Breast epithelium (tissue), 4 donors: ENCODE results near the gene CDC34. TPM values are rescaled to one million over a fixed set of nuclear protein-coding genes. Genes with fewer than 3 reads are reported as not detected.

Experiments
- DNase-seq, 2 donors: peaks; one replicate each; pipeline ENCODE4 v3.0.0-alpha.2; 2019; ENCODE audit warnings: low spot score in 2 of 2
- H3K27ac ChIP-seq, 2 donors: fragments of 200-600 bp; sonication (generic) in 1 of 2; one replicate each; pipeline ENCODE4 v1.5.1; 2016 to 2019; ENCODE audit warnings: mild to moderate bottlenecking in 1 of 2
- H3K27me3 ChIP-seq, 2 donors: fragments of 200-600 bp; sonication (generic) in 1 of 2; one replicate each; pipeline versions ENCODE4 v1.5.1 to v1.6.0; 2017 to 2019; ENCODE audit warnings: control low read depth in 1 of 2, mild to moderate bottlenecking in 1 of 2
- H3K36me3 ChIP-seq: fragments of 200-600 bp; one replicate; pipeline ENCODE4 v1.5.1; 2019
- H3K4me1 ChIP-seq, 2 donors: fragments of 200-600 bp; sonication (generic); one replicate each; pipeline ENCODE4 v1.5.1; 2016 to 2019; ENCODE audit warnings: control low read depth in 1 of 2
- H3K4me3 ChIP-seq, 3 donors: fragments of 200-600 bp; sonication (generic); 1 replicate in 2 of 3; 2 replicates in 1 of 3; pipeline ENCODE4 v1.5.1; 2016 to 2019; ENCODE audit warnings: mild to moderate bottlenecking in 3 of 3, moderate library complexity in 2 of 3
- H3K9me3 ChIP-seq, 2 donors: fragments of 200-600 bp; sonication (generic) in 1 of 2; one replicate each; pipeline ENCODE4 v1.5.1; 2016 to 2019; ENCODE audit warnings: control low read depth in 1 of 2
- POLR2A ChIP-seq: fragments of 450-650 bp; IDR thresholded peaks from one replicate; pipeline ENCODE4 v1.6.1; 2016; ENCODE audit warnings: antibody characterized with exemption, mild to moderate bottlenecking, moderate library complexity
- POLR2AphosphoS5 ChIP-seq, 3 donors: sonication (generic); formaldehyde crosslinking; IDR thresholded peaks; one replicate each; pipeline ENCODE4 v1.6.1; 2017; ENCODE audit warnings: antibody characterized with exemption in 3 of 3
- intact Hi-C: fragments of 100-400 bp; cut with DNase I; formaldehyde crosslinking; loops from one replicate; pipeline ENCODE4 v1.15.1; 2023; ENCODE audit warnings: low total_unique reads
- total RNA-seq, 3 donors: library from RNA; depleted of rRNA; stranded (reverse); fragments of >200 nt; gene quantifications; one replicate each; pipeline ENCODE4 v1.1.0, GENCODE V29; 2016
- TF ChIP-seq, protein P1 (sequence below), 3 donors: fragments of 450-650 bp; IDR thresholded peaks; one replicate each; pipeline ENCODE4 v1.5.1; 2016 to 2017; ENCODE audit warnings: antibody characterized with exemption in 3 of 3, mild to moderate bottlenecking in 3 of 3, moderate library complexity in 3 of 3

Gene CDC34
- total RNA-seq, 3 donors from 2014 or later: 44.6 to 69.5 (median 49.3) TPM

DNA sequence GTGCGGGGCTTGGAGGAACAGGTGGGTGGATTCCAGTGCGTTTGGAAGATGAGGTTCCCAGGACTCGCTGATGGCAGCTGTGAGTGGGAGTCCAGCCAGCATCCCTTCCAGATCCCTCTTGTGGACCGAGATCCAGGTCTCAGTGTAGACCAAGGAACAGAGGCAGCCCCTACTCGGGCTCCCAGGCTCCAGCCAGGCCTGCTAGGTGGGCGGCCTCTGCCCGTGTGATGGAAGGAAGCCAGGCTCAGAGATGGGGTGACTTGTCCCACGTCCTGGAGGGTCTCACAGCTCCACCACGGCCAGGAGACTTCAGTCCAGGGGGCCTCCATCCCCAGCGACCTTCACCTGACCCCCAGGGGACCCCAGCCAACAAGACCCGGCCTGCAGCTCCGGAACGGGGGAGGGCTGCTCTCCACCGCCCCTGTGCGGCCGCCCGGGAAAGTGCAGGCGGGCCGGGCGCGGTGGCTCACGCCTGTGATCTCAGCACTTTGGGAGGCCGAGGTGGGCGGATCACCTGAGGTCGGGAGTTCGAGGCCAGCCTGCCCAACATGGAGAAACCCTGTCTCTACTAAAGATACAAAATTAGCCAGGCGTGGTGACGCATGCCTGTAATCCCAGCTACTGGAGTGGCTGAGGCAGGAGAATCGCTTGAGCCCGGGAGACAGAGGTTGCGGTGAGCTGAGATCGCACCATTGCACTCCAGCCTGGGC lies 36.0 kb upstream of the CDC34 start:
- H3K4me1 ChIP-seq: peaks cover 0 to 3% of the 10 kb centered on the region in 2 donors
- no peaks in the 10 kb centered on the region for H3K9me3 ChIP-seq
- DNase-seq: no peak
- TF ChIP-seq, protein P1, sequence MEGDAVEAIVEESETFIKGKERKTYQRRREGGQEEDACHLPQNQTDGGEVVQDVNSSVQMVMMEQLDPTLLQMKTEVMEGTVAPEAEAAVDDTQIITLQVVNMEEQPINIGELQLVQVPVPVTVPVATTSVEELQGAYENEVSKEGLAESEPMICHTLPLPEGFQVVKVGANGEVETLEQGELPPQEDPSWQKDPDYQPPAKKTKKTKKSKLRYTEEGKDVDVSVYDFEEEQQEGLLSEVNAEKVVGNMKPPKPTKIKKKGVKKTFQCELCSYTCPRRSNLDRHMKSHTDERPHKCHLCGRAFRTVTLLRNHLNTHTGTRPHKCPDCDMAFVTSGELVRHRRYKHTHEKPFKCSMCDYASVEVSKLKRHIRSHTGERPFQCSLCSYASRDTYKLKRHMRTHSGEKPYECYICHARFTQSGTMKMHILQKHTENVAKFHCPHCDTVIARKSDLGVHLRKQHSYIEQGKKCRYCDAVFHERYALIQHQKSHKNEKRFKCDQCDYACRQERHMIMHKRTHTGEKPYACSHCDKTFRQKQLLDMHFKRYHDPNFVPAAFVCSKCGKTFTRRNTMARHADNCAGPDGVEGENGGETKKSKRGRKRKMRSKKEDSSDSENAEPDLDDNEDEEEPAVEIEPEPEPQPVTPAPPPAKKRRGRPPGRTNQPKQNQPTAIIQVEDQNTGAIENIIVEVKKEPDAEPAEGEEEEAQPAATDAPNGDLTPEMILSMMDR (IDR thresholded peaks at IDR 0.05): peak in 2 of 3 donors; percentile 50 to 53
- TF ChIP-seq POLR2AphosphoS5 (IDR thresholded peaks at IDR 0.05) (no peak), POLR2A (no peak)
- H3K27me3 ChIP-seq: peaks cover 12 to 35% of the 10 kb centered on the region in 2 donors
- no peaks in the 10 kb centered on the region for H3K36me3 ChIP-seq
- H3K4me3 ChIP-seq: no peak overlapping the region
- H3K27ac ChIP-seq: no peak overlapping the region
- intact Hi-C loops: no loop called here

DNA sequence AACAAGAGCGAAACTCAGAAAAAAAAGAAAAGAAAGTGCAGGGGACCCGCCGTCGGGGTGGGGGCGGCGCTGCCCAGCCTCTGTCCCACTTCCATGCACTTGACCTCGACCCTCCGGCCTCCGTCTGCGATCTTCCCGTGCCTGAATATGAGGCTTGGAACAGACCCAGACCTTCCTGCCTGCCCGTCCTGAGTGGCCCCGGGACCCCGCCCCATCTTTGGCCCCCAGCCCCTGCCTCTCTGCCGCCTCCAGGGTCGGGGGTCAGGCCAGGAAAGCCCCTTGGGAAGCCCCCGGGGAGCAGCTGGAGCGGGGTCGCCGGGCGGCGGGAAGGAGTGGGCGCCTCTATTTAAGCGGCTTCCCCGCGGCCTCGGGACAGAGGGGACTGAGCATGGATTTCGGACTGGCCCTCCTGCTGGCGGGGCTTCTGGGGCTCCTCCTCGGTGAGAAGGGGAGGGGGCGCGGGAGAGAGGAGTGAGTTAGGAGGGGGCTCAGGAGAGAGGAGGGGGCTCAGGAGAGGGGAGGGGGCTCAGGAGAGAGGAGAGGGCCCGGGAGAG lies 35.4 kb upstream of the CDC34 start, which contains the start of gene MADCAM1:
Gene MADCAM1, plus strand, starts transcription at position 375 of the 554 bp plus-strand sequence. Its CDS starts 14 bp downstream, at position 389.
- Histone ChIP-seq H3K9me3 (no peaks in the 10 kb centered on the region), H3K36me3 (no peaks in the 10 kb centered on the region), H3K4me1 (peaks cover 0 to 3% of the 10 kb centered on the region in 2 donors), H3K27ac (no peak within 1 kb of the TSS), H3K4me3 (peak within 1 kb of the TSS in 1 of 3 donors; percentile 58), H3K27me3 (peaks cover 12 to 35% of the 10 kb centered on the region in 2 donors)
- DNase-seq: no peak
- TF ChIP-seq POLR2AphosphoS5 (IDR thresholded peaks at IDR 0.05): no peak
- TF ChIP-seq, protein P1 (IDR thresholded peaks at IDR 0.05): no peak
- intact Hi-C loops: no loop called here

DNA sequence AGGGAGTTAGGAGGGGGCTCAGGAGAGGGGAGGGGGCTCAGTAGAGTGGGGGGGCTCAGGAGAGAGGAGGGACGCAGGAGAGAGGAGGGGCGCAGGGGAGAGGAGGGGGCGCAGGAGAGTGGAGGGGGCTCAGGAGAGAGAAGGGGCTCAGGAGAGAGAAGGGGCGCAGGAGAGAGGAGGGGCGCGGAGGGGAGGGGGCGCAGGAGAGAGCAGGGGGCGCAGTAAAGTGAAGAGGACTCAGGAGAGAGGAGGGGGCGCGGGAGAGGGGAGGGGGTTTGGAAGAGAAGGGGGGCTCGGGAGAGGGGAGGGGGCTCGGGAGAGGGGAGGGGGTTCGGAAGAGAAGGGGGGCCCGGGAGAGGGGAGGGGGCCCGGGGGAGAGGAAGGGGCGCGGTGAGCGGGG lies 34.6 kb upstream of the CDC34 start:
- Histone ChIP-seq H3K4me3 (no peak overlapping the region), H3K36me3 (no peaks in the 10 kb centered on the region), H3K27me3 (peaks cover 12 to 35% of the 10 kb centered on the region in 2 donors), H3K9me3 (no peaks in the 10 kb centered on the region), H3K4me1 (peaks cover 0 to 3% of the 10 kb centered on the region in 2 donors), H3K27ac (no peak overlapping the region)
- TF ChIP-seq, protein P1 (IDR thresholded peaks at IDR 0.05): no peak
- TF ChIP-seq POLR2A: no peak
- no peak for TF ChIP-seq POLR2AphosphoS5 (IDR thresholded peaks at IDR 0.05)
- intact Hi-C loops: no loop called here
- no peak for DNase-seq

DNA sequence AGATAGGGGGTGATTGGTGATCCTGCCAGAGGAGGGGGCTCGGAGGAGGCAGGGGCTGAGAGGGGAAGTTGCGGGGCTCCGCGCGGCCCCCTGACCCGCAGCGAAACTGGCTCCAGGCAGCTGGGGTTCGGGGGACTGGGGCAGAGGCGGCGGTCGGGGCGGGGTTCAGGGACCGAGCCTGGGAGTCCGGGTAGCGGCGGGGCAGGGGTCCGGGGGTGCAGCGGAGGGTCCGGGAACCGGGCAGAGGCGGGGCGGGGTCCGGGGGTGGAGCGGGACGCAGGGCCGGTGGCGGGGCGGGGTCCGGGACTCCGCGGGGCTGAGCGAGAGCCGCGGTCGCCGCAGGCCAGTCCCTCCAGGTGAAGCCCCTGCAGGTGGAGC lies 34.1 kb upstream of the CDC34 start:
- Histone ChIP-seq H3K27me3 (peaks cover 12 to 35% of the 10 kb centered on the region in 2 donors), H3K27ac (no peak overlapping the region)
- TF ChIP-seq POLR2AphosphoS5 (IDR thresholded peaks at IDR 0.05) (no peak), POLR2A (no peak)
- TF ChIP-seq, protein P1 (IDR thresholded peaks at IDR 0.05): no peak

DNA sequence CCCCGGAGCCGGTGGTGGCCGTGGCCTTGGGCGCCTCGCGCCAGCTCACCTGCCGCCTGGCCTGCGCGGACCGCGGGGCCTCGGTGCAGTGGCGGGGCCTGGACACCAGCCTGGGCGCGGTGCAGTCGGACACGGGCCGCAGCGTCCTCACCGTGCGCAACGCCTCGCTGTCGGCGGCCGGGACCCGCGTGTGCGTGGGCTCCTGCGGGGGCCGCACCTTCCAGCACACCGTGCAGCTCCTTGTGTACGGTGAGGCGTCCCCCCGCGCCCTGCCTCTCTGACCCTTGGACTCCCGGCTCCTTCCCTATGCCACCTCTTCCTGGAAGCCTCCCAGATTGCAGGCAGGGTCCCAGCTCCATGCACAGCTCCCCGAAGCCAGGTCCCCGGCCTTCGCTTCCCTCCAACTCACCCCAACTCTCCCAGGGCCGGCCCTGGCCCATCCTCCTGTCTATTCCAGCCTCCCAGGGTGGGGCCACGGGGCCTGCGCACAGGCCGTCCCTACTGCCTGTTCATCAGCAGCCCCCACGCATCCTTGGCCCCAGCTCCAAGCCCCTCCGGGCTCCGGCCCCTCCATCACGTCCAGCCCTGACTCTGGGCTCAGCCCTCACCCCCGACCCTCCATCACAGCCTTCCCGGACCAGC lies 33.6 kb upstream of the CDC34 start:
- no peak for DNase-seq
- peak overlapping the region in 2 of 3 donors; percentile 27 to 58 for H3K4me3 ChIP-seq
- H3K9me3 ChIP-seq: no peaks in the 10 kb centered on the region
- no peaks in the 10 kb centered on the region for H3K36me3 ChIP-seq
- TF ChIP-seq POLR2AphosphoS5 (IDR thresholded peaks at IDR 0.05): no peak
- TF ChIP-seq, protein P1 (IDR thresholded peaks at IDR 0.05): no peak
- no peak for TF ChIP-seq POLR2A
- peaks cover 0 to 3% of the 10 kb centered on the region in 2 donors for H3K4me1 ChIP-seq
- H3K27me3 ChIP-seq: peaks cover 12 to 35% of the 10 kb centered on the region in 2 donors
- intact Hi-C loops: no loop called here
- H3K27ac ChIP-seq: no peak overlapping the region

More for the DNA sequence above, 34.1 kb upstream of the CDC34 start:
- intact Hi-C loops: no loop called here
- no peaks in the 10 kb centered on the region for H3K9me3 ChIP-seq
- no peak for DNase-seq
- H3K4me3 ChIP-seq: peak overlapping the region in 2 of 3 donors; percentile 27 to 58
- peaks cover 0 to 3% of the 10 kb centered on the region in 2 donors for H3K4me1 ChIP-seq
- H3K36me3 ChIP-seq: no peaks in the 10 kb centered on the region
